Testis (tissue), 3 donors: ENCODE results near the gene TMEM40. TPM values are rescaled to one million over a fixed set of nuclear protein-coding genes. Genes with fewer than 3 reads are reported as not detected.

ENCODE experiments used
- DNase-seq: peaks from one replicate; pipeline ENCODE4 v3.0.0-alpha.2; 2019
- H3K27ac ChIP-seq, 2 donors: fragments of 200-600 bp; sonication (generic); one replicate each; pipeline ENCODE4 v1.5.1; 2019
- H3K27me3 ChIP-seq: fragments of 200-600 bp; sonication (generic); one replicate; pipeline ENCODE4 v1.5.1; 2019
- H3K36me3 ChIP-seq: fragments of 200-600 bp; sonication (generic); one replicate; pipeline ENCODE4 v1.5.1; 2017; ENCODE audit warnings: low read depth; ENCODE audit errors: missing control alignments
- H3K4me1 ChIP-seq: fragments of 200-600 bp; sonication (generic); one replicate; pipeline ENCODE4 v1.5.1; 2019
- H3K4me3 ChIP-seq, 2 donors: fragments of 200-600 bp; sonication (generic); one replicate each; pipeline ENCODE4 v1.5.1; 2017 to 2019
- H3K9me3 ChIP-seq: fragments of 200-600 bp; sonication (generic); one replicate; pipeline ENCODE4 v1.5.1; 2017
- POLR2A ChIP-seq: fragments of 450-650 bp; IDR thresholded peaks from one replicate; pipeline ENCODE4 v1.6.1; 2017; ENCODE audit warnings: antibody characterized with exemption, mild to moderate bottlenecking, moderate library complexity
- WGBS, 2 donors: methylation state at CpG; one replicate each; pipeline ENCODE4 v1.1.5; 2018; 5-methylcytosine and 5-hydroxymethylcytosine counted together
- intact Hi-C: fragments of 100-400 bp; cut with DNase I; formaldehyde crosslinking; loops from one replicate; pipeline ENCODE4 v1.15.1; 2023; ENCODE audit warnings: low total_unique reads
- polyA plus RNA-seq: library from polyadenylated mRNA; stranded (reverse); fragments of 350-450 nt; fragmentation: Illumina TruSeq; extraction: RNeasy Lipid Tissue Mini Kit (QIAGEN cat#74804); gene quantifications from one replicate; pipeline ENCODE4 v1.2.3, GENCODE V29; 2014; ENCODE audit warnings: low read depth, low replicate concordance; ENCODE audit not compliant: insufficient read depth
- total RNA-seq, 2 donors: library from RNA; depleted of rRNA; stranded (reverse); fragments of >200 nt; gene quantifications; one replicate each; pipeline ENCODE4 v1.2.3, GENCODE V29; 2016
- TF ChIP-seq, protein P1 (sequence below), 3 experiments: fragments of 450-650 bp in 2 of 3; fragments of 200-600 bp in 1 of 3; sonication (generic) in 1 of 3; IDR thresholded peaks; one replicate each; pipeline ENCODE4 v1.5.1; 2016 to 2019; ENCODE audit warnings: antibody characterized with exemption in 3 of 3, mild to moderate bottlenecking in 2 of 3, moderate library complexity in 1 of 3

TMEM40 gene
- total and polyA plus RNA-seq, 3 donors from 2014 or later: 0.96 to 1.7 (median 1.5) TPM

DNA sequence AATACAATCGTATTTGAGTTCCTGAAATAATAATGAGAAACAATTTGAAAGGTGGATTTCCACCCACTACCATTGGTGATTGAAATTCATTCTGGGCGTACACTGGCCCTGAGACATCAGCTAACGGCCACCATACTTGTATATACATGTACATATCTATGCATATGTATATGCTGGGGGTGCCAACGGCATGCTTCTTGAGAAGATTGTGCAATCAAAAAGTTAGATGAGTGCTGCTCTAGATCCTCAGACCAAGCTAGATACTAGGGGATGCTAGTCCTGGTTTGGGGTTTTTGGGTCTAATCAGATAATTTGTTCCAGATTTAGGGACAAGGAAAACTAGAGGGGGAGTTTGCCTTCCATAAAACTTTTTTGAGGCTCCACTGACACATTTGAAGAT, 2.9 kb downstream of the TMEM40 start:
- Histone ChIP-seq H3K9me3 (no peaks in the 10 kb centered on the region), H3K36me3 (no peaks in the 10 kb centered on the region), H3K27me3 (no peaks in the 10 kb centered on the region), H3K4me1 (peaks cover 14% of the 10 kb centered on the region), H3K27ac (no peak overlapping the region), H3K4me3 (no peak overlapping the region)
- intact Hi-C loops: no loop called here
- TF ChIP-seq POLR2A: no peak
- TF ChIP-seq, protein P1, sequence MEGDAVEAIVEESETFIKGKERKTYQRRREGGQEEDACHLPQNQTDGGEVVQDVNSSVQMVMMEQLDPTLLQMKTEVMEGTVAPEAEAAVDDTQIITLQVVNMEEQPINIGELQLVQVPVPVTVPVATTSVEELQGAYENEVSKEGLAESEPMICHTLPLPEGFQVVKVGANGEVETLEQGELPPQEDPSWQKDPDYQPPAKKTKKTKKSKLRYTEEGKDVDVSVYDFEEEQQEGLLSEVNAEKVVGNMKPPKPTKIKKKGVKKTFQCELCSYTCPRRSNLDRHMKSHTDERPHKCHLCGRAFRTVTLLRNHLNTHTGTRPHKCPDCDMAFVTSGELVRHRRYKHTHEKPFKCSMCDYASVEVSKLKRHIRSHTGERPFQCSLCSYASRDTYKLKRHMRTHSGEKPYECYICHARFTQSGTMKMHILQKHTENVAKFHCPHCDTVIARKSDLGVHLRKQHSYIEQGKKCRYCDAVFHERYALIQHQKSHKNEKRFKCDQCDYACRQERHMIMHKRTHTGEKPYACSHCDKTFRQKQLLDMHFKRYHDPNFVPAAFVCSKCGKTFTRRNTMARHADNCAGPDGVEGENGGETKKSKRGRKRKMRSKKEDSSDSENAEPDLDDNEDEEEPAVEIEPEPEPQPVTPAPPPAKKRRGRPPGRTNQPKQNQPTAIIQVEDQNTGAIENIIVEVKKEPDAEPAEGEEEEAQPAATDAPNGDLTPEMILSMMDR (IDR thresholded peaks at IDR 0.05): no peak
- no peak for DNase-seq
- 89 to 91% methylated on average over 4 of the region's 4 CpGs for WGBS, 2 donors

DNA sequence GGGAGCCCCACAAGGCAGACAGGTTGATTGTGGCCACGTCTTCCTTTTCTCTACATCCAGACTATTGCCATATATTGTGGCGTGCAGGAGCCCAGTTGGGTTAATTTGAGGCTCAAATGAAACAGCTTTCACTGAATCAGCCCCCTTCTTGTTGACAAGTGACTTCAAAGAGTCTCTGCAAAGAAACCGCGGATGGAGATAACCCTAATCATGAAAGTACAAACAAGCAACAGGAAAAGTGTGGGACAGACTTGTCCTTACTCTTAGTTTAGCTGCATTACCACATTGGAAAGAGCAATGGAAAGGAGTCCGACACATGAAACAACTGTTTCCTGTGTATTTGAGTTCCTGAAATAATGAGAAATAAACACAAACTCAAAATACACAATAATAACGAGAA, 3.3 kb downstream of the TMEM40 start:
- peaks cover 14% of the 10 kb centered on the region for H3K4me1 ChIP-seq
- H3K27me3 ChIP-seq: no peaks in the 10 kb centered on the region
- 77 to 82% methylated on average over 6 of the region's 6 CpGs for WGBS, 2 donors
- TF ChIP-seq POLR2A: no peak
- TF ChIP-seq, protein P1 (IDR thresholded peaks at IDR 0.05): no peak
- intact Hi-C loops: no loop called here
- H3K36me3 ChIP-seq: no peaks in the 10 kb centered on the region
- H3K4me3 ChIP-seq: no peak overlapping the region
- no peak for DNase-seq
- no peaks in the 10 kb centered on the region for H3K9me3 ChIP-seq
- no peak overlapping the region for H3K27ac ChIP-seq

DNA sequence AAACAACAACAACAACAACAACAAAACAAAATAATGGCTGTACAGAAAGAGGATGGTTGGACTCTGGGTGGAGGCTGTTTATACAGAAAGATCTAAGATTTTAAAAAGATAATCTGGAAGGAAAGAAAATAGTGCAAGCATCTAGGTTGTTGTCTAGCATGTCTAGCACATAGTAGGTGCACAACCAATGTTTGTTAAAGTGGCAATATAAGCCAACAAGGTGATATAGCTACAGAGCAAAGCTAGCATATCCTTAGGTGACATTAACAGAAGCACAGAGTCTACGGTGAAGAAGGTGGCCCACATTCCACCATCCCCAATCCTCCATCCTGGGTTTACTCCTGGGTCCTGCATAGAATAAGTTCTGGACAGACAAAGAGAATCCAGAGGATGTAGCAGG, 4.7 kb downstream of the TMEM40 start:
- H3K9me3 ChIP-seq: no peaks in the 10 kb centered on the region
- intact Hi-C loops: no loop called here
- no peaks in the 10 kb centered on the region for H3K36me3 ChIP-seq
- peaks cover 9% of the 10 kb centered on the region for H3K4me1 ChIP-seq
- no peak overlapping the region for H3K27ac ChIP-seq
- H3K27me3 ChIP-seq: no peaks in the 10 kb centered on the region
- 95 to 100% methylated on average over 1 of the region's 1 CpG for WGBS, 2 donors
- H3K4me3 ChIP-seq: no peak overlapping the region
- TF ChIP-seq, protein P1 (IDR thresholded peaks at IDR 0.05): no peak
- no peak for TF ChIP-seq POLR2A
- DNase-seq: no peak

DNA sequence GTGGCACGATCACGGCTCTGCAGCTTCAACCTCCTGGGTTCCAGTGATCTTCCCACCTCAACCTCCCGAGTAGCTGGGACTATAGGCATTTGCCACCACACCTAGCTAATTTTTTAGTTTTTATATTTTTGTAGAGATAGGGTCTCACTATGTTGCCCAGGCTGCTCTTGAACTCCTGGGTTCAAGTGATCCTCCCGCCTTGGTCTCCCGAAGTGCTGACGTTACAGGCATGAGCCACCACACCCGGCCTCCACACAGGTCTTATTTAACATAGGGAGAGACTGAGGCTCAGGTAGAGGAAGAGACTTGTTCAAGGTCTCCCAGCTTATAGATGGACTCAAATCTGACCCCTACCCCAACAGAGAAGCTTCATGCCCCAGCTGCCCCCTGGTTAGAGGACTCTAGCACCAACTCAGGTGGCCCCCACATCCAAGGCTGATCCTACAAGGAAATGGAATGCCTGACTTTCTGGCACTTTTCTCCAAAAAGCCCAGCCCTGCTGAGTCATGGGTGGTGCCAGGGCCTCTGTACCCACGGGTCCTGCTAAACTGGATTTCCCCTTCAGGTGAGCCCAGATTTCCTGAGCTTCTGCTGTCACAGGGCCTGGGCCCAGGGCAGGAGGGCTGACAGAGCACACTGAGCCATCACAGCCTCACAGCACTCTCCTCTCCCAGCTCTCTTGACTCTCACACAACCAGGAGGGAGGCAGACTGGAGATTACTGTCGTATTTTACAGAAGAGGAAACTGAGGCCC, 5.6 kb downstream of the TMEM40 start:
- intact Hi-C loops: no loop called here
- WGBS, 2 donors: 92 to 94% methylated on average over 8 to 9 of the region's 9 CpGs
- no peak overlapping the region for H3K4me3 ChIP-seq
- H3K27me3 ChIP-seq: no peaks in the 10 kb centered on the region
- no peak overlapping the region for H3K27ac ChIP-seq
- H3K36me3 ChIP-seq: no peaks in the 10 kb centered on the region
- TF ChIP-seq, protein P1 (IDR thresholded peaks at IDR 0.05): no peak
- TF ChIP-seq POLR2A: no peak
- H3K9me3 ChIP-seq: no peaks in the 10 kb centered on the region
- DNase-seq: no peak
- H3K4me1 ChIP-seq: peaks cover 6% of the 10 kb centered on the region

DNA sequence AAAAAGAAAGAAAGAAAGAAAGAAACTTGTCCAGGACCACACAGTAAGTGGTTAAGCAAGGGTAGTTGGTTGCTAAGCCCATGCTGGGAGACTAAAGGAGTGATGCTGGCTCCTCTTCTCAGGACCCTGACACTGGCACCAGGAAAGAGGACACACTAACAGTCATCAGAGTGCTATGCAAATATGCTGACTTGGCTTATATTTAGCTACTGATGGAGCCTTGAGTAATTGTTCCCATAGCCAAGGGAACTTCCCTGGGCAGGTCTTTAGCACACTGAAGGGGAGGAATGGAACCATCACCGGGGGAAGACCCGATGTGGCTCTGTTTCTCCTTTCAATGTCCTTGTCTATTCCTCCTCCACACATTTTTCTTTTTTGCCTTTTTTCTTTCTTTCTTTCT, 6.2 kb downstream of the TMEM40 start:
- intact Hi-C loops: no loop called here
- H3K27me3 ChIP-seq: no peaks in the 10 kb centered on the region
- DNase-seq: no peak
- TF ChIP-seq POLR2A: no peak
- TF ChIP-seq, protein P1 (IDR thresholded peaks at IDR 0.05): no peak
- H3K36me3 ChIP-seq: no peaks in the 10 kb centered on the region
- no peak overlapping the region for H3K27ac ChIP-seq
- H3K4me1 ChIP-seq: no peaks in the 10 kb centered on the region
- no peak overlapping the region for H3K4me3 ChIP-seq
- WGBS, 2 donors: 54 to 78% methylated on average over 2 of the region's 2 CpGs
- H3K9me3 ChIP-seq: no peaks in the 10 kb centered on the region
